ENCODE data around the gene AVP. TPM values are rescaled to one million over a fixed set of nuclear protein-coding genes. Genes with fewer than 3 reads are reported as not detected.
A peak's percentile ranks its signal among the peaks of the same experiment; 100 is the strongest.

AVP gene
- total and polyA plus RNA-seq, 2 of the 13 experiments (the other 11 are each of a cell fraction or from before 2014, with no cell fraction given), result 0.12 TPM; not detected in 1

DNA sequence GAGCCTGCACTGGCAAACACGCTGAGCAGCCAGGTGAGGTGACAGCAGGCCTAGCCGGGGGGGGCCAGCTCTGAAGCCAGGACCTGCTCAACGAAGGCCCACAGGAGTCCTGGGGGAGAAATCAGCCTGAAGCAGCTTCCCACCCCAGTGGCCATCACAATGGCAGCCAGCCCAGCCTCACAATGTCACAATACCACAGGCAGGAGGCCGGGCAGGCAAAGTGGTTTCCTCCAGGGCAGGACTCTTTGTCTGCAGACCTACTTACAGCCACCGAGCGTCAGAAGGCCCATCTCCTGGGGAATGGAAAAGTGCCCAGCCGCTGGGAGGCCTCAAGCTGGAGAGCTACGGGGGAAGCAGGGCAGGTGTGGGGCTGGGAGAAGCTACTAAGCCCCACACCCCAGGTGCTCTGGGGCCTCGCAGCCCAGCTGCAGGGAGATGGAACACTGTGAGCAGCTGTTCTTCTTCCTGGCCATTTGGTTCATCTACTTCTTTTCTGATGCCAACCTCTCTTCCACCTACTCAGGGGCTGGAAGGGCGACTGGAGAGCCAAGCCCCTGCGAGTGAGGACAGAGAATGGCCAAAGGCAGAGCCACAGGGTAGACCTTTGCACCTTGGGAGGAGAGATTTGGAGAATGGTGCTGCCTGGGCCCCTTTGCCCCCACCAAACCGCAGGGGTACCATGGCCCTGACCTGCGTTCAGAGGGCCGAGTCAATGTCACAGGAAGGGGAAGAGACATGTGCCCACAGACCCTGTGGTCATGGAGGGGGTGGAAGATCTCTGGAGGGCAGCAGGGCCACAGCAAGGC lies 22.3 kb upstream of the AVP start (continued):
- TF ChIP-seq, protein P1, sequence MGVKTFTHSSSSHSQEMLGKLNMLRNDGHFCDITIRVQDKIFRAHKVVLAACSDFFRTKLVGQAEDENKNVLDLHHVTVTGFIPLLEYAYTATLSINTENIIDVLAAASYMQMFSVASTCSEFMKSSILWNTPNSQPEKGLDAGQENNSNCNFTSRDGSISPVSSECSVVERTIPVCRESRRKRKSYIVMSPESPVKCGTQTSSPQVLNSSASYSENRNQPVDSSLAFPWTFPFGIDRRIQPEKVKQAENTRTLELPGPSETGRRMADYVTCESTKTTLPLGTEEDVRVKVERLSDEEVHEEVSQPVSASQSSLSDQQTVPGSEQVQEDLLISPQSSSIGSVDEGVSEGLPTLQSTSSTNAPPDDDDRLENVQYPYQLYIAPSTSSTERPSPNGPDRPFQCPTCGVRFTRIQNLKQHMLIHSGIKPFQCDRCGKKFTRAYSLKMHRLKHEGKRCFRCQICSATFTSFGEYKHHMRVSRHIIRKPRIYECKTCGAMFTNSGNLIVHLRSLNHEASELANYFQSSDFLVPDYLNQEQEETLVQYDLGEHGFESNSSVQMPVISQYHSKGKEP (CRISPR knock-in tag; IDR thresholded peaks at IDR 0.05), result no peak
- peak; percentile 99 for TF ChIP-seq HNF4G (IDR thresholded peaks at IDR 0.05; ENCODE audit: borderline replicate concordance, low read depth, low read length)
- peak; percentile 94; the same call in 1 of the 2 replicates for TF ChIP-seq HNF4G (CRISPR knock-in tag; IDR thresholded peaks at IDR 0.05; ENCODE audit: borderline replicate concordance, low read depth)
- no peak for TF ChIP-seq ZNF354B (CRISPR knock-in tag; IDR thresholded peaks at IDR 0.05)
- TF ChIP-seq, protein P2, sequence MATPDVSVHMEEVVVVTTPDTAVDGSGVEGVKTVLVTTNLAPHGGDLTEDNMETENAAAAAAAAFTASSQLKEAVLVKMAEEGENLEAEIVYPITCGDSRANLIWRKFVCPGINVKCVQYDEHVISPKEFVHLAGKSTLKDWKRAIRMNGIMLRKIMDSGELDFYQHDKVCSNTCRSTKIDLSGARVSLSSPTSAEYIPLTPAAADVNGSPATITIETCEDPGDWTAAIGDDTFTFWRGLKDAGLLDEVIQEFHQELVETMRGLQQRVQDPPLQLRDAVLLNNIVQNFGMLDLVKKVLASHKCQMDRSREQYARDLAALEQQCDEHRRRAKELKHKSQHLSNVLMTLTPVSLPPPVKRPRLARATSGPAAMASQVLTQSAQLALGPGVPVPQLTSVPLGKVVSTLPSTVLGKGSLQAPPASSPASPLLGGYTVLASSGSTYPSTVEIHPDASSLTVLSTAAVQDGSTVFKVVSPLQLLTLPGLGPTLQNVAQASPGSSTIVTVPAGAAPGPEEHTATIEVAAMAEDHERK (CRISPR knock-in tag; IDR thresholded peaks at IDR 0.05; ENCODE audit: low read depth), result no peak
- TF ChIP-seq NFYC (CRISPR knock-in tag; IDR thresholded peaks at IDR 0.05), result no peak
- no peak for TF ChIP-seq HOXA9 (CRISPR knock-in tag; IDR thresholded peaks at IDR 0.05; ENCODE audit: borderline replicate concordance)
- no peak for TF ChIP-seq PCBP2 (optimal IDR thresholded peaks at IDR 0.05; ENCODE audit: low read depth, low read length, poor library complexity, severe bottlenecking)
- peak; percentile 80 for TF ChIP-seq NR2C2 (CRISPR knock-in tag; IDR thresholded peaks at IDR 0.05; ENCODE audit: borderline replicate concordance)
- TF ChIP-seq, protein P3, sequence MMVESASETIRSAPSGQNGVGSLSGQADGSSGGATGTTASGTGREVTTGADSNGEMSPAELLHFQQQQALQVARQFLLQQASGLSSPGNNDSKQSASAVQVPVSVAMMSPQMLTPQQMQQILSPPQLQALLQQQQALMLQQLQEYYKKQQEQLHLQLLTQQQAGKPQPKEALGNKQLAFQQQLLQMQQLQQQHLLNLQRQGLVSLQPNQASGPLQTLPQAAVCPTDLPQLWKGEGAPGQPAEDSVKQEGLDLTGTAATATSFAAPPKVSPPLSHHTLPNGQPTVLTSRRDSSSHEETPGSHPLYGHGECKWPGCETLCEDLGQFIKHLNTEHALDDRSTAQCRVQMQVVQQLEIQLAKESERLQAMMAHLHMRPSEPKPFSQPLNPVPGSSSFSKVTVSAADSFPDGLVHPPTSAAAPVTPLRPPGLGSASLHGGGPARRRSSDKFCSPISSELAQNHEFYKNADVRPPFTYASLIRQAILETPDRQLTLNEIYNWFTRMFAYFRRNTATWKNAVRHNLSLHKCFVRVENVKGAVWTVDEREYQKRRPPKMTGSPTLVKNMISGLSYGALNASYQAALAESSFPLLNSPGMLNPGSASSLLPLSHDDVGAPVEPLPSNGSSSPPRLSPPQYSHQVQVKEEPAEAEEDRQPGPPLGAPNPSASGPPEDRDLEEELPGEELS (CRISPR knock-in tag; IDR thresholded peaks at IDR 0.05), result peak; percentile 86
- TF ChIP-seq ZNF121 (CRISPR knock-in tag; IDR thresholded peaks at IDR 0.05), result no peak
- no peak for TF ChIP-seq AHR (CRISPR knock-in tag; IDR thresholded peaks at IDR 0.05)
- TF ChIP-seq PHB2 (IDR thresholded peaks at IDR 0.05; ENCODE audit: partially characterized antibody), result no peak
- TF ChIP-seq NR1H2 (CRISPR knock-in tag; IDR thresholded peaks at IDR 0.05; ENCODE audit: borderline replicate concordance, low read depth), result no peak
- peak; percentile 64 for TF ChIP-seq ZBTB38 (CRISPR knock-in tag; IDR thresholded peaks at IDR 0.05)
- peak; percentile 69 for TF ChIP-seq ZNF772 (CRISPR knock-in tag; IDR thresholded peaks at IDR 0.05)
- no peak for TF ChIP-seq ZNF562 (CRISPR knock-in tag; IDR thresholded peaks at IDR 0.05; ENCODE audit: borderline replicate concordance)
- TF ChIP-seq ARNT (IDR thresholded peaks at IDR 0.05), result no peak
- no peak for TF ChIP-seq ZNF224 (CRISPR knock-in tag; IDR thresholded peaks at IDR 0.05)
- no peak; the same call in 1 of the 2 replicates for TF ChIP-seq NFYB (CRISPR knock-in tag; IDR thresholded peaks at IDR 0.05)
- no peak for TF ChIP-seq ZNF569 (CRISPR knock-in tag; IDR thresholded peaks at IDR 0.05; ENCODE audit: borderline replicate concordance)
- TF ChIP-seq, protein P4, sequence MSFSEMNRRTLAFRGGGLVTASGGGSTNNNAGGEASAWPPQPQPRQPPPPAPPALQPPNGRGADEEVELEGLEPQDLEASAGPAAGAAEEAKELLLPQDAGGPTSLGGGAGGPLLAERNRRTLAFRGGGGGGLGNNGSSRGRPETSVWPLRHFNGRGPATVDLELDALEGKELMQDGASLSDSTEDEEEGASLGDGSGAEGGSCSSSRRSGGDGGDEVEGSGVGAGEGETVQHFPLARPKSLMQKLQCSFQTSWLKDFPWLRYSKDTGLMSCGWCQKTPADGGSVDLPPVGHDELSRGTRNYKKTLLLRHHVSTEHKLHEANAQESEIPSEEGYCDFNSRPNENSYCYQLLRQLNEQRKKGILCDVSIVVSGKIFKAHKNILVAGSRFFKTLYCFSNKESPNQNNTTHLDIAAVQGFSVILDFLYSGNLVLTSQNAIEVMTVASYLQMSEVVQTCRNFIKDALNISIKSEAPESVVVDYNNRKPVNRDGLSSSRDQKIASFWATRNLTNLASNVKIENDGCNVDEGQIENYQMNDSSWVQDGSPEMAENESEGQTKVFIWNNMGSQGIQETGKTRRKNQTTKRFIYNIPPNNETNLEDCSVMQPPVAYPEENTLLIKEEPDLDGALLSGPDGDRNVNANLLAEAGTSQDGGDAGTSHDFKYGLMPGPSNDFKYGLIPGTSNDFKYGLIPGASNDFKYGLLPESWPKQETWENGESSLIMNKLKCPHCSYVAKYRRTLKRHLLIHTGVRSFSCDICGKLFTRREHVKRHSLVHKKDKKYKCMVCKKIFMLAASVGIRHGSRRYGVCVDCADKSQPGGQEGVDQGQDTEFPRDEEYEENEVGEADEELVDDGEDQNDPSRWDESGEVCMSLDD (CRISPR knock-in tag; IDR thresholded peaks at IDR 0.05; ENCODE audit: borderline replicate concordance), result peak; percentile 21; the same call in 1 of the 2 replicates
- peak; percentile 74 for TF ChIP-seq ZNF629 (CRISPR knock-in tag; conservative IDR thresholded peaks at IDR 0.05)

Measured in HepG2 (cell line).